WTC11 (cell line): Measurements from ENCODE around the gene PRKN. TPM values are rescaled to one million over a fixed set of nuclear protein-coding genes. Genes with fewer than 3 reads are reported as not detected.

Experiments used
- ATAC-seq: fragments of 200-7000 bp; cut with Tn5 transposase; 2 replicates; pipeline ENCODE4 v1.10.0; 2021; ENCODE audit warnings: mild to moderate bottlenecking, moderate library complexity
- CTCF ChIA-PET: fragments of 300-600 bp; sonication (Branson Sonifier 250); formaldehyde crosslinking; loops from one replicate; lab custom pipeline; 2021; ENCODE audit warnings: antibody characterized with exemption; lab: Charles Lee
- POLR2A ChIA-PET: fragments of 350-600 bp; sonication (Branson Sonifier 250); formaldehyde crosslinking; loops from one replicate; lab custom pipeline; 2021; ENCODE audit warnings: antibody characterized with exemption; lab: Charles Lee
- DNase-seq: peaks from one replicate; pipeline ENCODE4 v3.0.0; 2021; ENCODE audit warnings: low spot score
- H3K27ac Mint-ChIP-seq: 2 replicates; pipeline ENCODE4 v1.8.0; 2021; ENCODE audit warnings: mixed read lengths
- H3K27me3 Mint-ChIP-seq: 2 replicates; pipeline ENCODE4 v1.8.0; 2021; ENCODE audit warnings: low read depth, mild to moderate bottlenecking, moderate library complexity, mixed read lengths
- H3K36me3 Mint-ChIP-seq: 2 replicates; pipeline ENCODE4 v1.8.0; 2021; ENCODE audit warnings: mixed read lengths
- H3K4me1 Mint-ChIP-seq: 2 replicates; pipeline ENCODE4 v1.8.0; 2022; ENCODE audit warnings: mixed read lengths
- H3K4me3 Mint-ChIP-seq: 2 replicates; pipeline ENCODE4 v1.8.0; 2021; ENCODE audit warnings: mild to moderate bottlenecking, moderate library complexity, mixed read lengths
- H3K9me3 Mint-ChIP-seq: 2 replicates; pipeline ENCODE4 v1.8.0; 2021; ENCODE audit warnings: mixed read lengths
- ARID4B ChIP-seq: sonication (generic); formaldehyde crosslinking; IDR thresholded peaks from 2 replicates; pipeline ENCODE4 v1.8.0; 2023; ENCODE audit warnings: missing genetic modification reagents, mild to moderate bottlenecking, borderline replicate concordance
- CBFB ChIP-seq: sonication (generic); formaldehyde crosslinking; IDR thresholded peaks from 2 replicates; pipeline ENCODE4 v1.8.1; 2022; ENCODE audit warnings: mild to moderate bottlenecking, low read depth, missing genetic modification reagents
- CDX4 ChIP-seq: fragments of 250-450 bp; sonication (Bioruptor Pico); IDR thresholded peaks from 2 replicates; pipeline ENCODE4 v1.9.0; 2021; ENCODE audit warnings: moderate library complexity, mild to moderate bottlenecking, inconsistent platforms, borderline replicate concordance
- E2F4 ChIP-seq: sonication (generic); formaldehyde crosslinking; IDR thresholded peaks from 2 replicates; pipeline ENCODE4 v1.8.1; 2022; ENCODE audit warnings: low read depth, mild to moderate bottlenecking, moderate library complexity, missing genetic modification reagents, borderline replicate concordance
- ELF4 ChIP-seq: sonication (generic); formaldehyde crosslinking; IDR thresholded peaks from 2 replicates; pipeline ENCODE4 v1.8.1; 2022; ENCODE audit warnings: low read depth, mild to moderate bottlenecking, moderate library complexity, missing genetic modification reagents
- IRF2 ChIP-seq: sonication (generic); formaldehyde crosslinking; IDR thresholded peaks from 2 replicates; pipeline ENCODE4 v1.8.0; 2022; ENCODE audit warnings: low read depth, missing genetic modification reagents, borderline replicate concordance
- JUN ChIP-seq: sonication (generic); formaldehyde crosslinking; IDR thresholded peaks from 2 replicates; pipeline ENCODE4 v1.8.0; 2023; ENCODE audit warnings: mild to moderate bottlenecking, missing genetic modification reagents
- MYBL2 ChIP-seq: sonication (generic); formaldehyde crosslinking; IDR thresholded peaks from 2 replicates; pipeline ENCODE4 v1.8.1; 2023; ENCODE audit warnings: mild to moderate bottlenecking, moderate library complexity, missing genetic modification reagents
- NFYB ChIP-seq: sonication (generic); formaldehyde crosslinking; conservative IDR thresholded peaks from 2 replicates; pipeline ENCODE4 v1.8.0; 2022; ENCODE audit warnings: low read depth, missing genetic modification reagents
- ZBTB43 ChIP-seq: sonication (generic); formaldehyde crosslinking; IDR thresholded peaks from 2 replicates; pipeline ENCODE4 v1.8.1; 2023; ENCODE audit warnings: mild to moderate bottlenecking, missing genetic modification reagents
- ZNF263 ChIP-seq: sonication (generic); formaldehyde crosslinking; IDR thresholded peaks from 2 replicates; pipeline ENCODE4 v1.8.1; 2022; ENCODE audit warnings: low read depth, mild to moderate bottlenecking, moderate library complexity, missing genetic modification reagents
- ZNF416 ChIP-seq: fragments of 250-450 bp; sonication (Bioruptor Pico); IDR thresholded peaks from 2 replicates; pipeline ENCODE4 v1.9.0; 2021; ENCODE audit warnings: mild to moderate bottlenecking, inconsistent platforms
- total RNA-seq: library from RNA; stranded (reverse); gene quantifications from 3 replicates; pipeline ENCODE4 v1.2.3, GENCODE V29; 2021
- TF ChIP-seq, protein P1 (sequence below): sonication (generic); formaldehyde crosslinking; IDR thresholded peaks from 2 replicates; pipeline ENCODE4 v1.8.1; 2022; ENCODE audit warnings: low read depth, missing genetic modification reagents, borderline replicate concordance
- TF ChIP-seq, protein P2 (sequence below): sonication (generic); formaldehyde crosslinking; IDR thresholded peaks from 2 replicates; pipeline ENCODE4 v1.8.1; 2022; ENCODE audit warnings: missing genetic modification reagents, borderline replicate concordance

The PRKN gene
- total RNA-seq, 1 experiment from 2014 or later = 0.59 TPM

- TF ChIP-seq E2F4 (CRISPR knock-in tag) = no peak
- no peak for TF ChIP-seq IRF2 (CRISPR knock-in tag)
- no peak for TF ChIP-seq ZBTB43 (CRISPR knock-in tag)
- no peak for TF ChIP-seq ZNF416
Measured at GRCh38 chr6:161452241-161452640, 1275.3 kb downstream of the PRKN start (continued).

- Mint-ChIP-seq H3K4me3 (no peak overlapping the region), H3K27me3 (peaks cover 9% of the 10 kb centered on the region), H3K4me1 (peaks cover 10% of the 10 kb centered on the region), H3K36me3 (no peaks in the 10 kb centered on the region), H3K27ac (no peak overlapping the region), H3K9me3 (peaks cover 3% of the 10 kb centered on the region; the same call in 1 of the 2 replicates)
- POLR2A ChIA-PET = no interaction called here
- no peak for DNase-seq
- no peak for ATAC-seq
- TF ChIP-seq, protein P1, sequence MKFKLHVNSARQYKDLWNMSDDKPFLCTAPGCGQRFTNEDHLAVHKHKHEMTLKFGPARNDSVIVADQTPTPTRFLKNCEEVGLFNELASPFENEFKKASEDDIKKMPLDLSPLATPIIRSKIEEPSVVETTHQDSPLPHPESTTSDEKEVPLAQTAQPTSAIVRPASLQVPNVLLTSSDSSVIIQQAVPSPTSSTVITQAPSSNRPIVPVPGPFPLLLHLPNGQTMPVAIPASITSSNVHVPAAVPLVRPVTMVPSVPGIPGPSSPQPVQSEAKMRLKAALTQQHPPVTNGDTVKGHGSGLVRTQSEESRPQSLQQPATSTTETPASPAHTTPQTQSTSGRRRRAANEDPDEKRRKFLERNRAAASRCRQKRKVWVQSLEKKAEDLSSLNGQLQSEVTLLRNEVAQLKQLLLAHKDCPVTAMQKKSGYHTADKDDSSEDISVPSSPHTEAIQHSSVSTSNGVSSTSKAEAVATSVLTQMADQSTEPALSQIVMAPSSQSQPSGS = no peak
- TF ChIP-seq CBFB (CRISPR knock-in tag) (no peak), CDX4 (CRISPR knock-in tag) (no peak), ELF4 (CRISPR knock-in tag) (no peak), ZNF263 (no peak), ARID4B (CRISPR knock-in tag) (no peak), NFYB (CRISPR knock-in tag) (no peak), JUN (CRISPR knock-in tag) (no peak), MYBL2 (CRISPR knock-in tag) (no peak)
- TF ChIP-seq, protein P2, sequence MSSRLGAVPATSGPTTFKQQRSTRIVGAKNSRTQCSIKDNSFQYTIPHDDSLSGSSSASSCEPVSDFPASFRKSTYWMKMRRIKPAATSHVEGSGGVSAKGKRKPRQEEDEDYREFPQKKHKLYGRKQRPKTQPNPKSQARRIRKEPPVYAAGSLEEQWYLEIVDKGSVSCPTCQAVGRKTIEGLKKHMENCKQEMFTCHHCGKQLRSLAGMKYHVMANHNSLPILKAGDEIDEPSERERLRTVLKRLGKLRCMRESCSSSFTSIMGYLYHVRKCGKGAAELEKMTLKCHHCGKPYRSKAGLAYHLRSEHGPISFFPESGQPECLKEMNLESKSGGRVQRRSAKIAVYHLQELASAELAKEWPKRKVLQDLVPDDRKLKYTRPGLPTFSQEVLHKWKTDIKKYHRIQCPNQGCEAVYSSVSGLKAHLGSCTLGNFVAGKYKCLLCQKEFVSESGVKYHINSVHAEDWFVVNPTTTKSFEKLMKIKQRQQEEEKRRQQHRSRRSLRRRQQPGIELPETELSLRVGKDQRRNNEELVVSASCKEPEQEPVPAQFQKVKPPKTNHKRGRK = no peak
- CTCF ChIA-PET = no interaction called here
Measured at GRCh38 chr6:161449521-161449920, 1278.0 kb downstream of the PRKN start.
